ENCODE measurements around the gene ZBTB7B. TPM values are rescaled to one million over a fixed set of nuclear protein-coding genes. Genes with fewer than 3 reads are reported as not detected.

Gene ZBTB7B
- total RNA-seq, 2 experiments from 2014 or later = 16.3 to 23.2 TPM

GRCh38 chr1:155049651-155050559 is 47.3 kb downstream of the ZBTB7B start:
- Histone ChIP-seq H3K36me3 (ENCODE audit: insufficient read depth, low read length) (no peaks in the 10 kb centered on the region), H3K27ac (ENCODE audit: low read depth, low read length, poor library complexity, severe bottlenecking) (no peak overlapping the region), H3K4me3 (ENCODE audit: low read depth, low read length, poor library complexity, severe bottlenecking) (peak overlapping the region; percentile 91), H3K9me2 (ENCODE audit: insufficient read depth, low read length) (no peaks in the 10 kb centered on the region), H3K79me2 (ENCODE audit: insufficient read depth, low read depth, low read length) (no peaks in the 10 kb centered on the region), H3K4me1 (ENCODE audit: insufficient read depth, low read length, poor library complexity, severe bottlenecking) (peaks cover 38% of the 10 kb centered on the region), H2AFZ (ENCODE audit: low read length) (peak overlapping the region; percentile 71), H4K20me1 (ENCODE audit: insufficient read depth, low read length) (no peaks in the 10 kb centered on the region), H3K4me2 (ENCODE audit: low read length) (peak overlapping the region; percentile 82), H3K9me3 (ENCODE audit: low read length) (no peaks in the 10 kb centered on the region)
- TF ChIP-seq EZH2phosphoT487 (IDR thresholded peaks at IDR 0.05; ENCODE audit: borderline replicate concordance, low read depth, low read length) (no peak), CTCF (conservative IDR thresholded peaks at IDR 0.05; ENCODE audit: low read length) (no peak)
- intact Hi-C loops (cut with micrococcal nuclease; ENCODE audit: unreplicated experiment) = no loop called here
- ChIA-PET CTCF (ENCODE audit: unreplicated experiment) (no interaction called here), POLR2A (interaction anchor here (1.2 kb wide), 1 partner anchor 10 kb away, joined by 3 read pairs; no protein-coding TSS in a partner anchor)
- BruUV-seq (replicated peaks) = no TSS peak
- DNase-seq (ENCODE audit: low spot score) = no peak

GRCh38 chr1:155050560-155051341 is 48.1 kb downstream of the ZBTB7B start, which contains the start of gene ADAM15:
Gene ADAM15, plus strand, starts transcription at chr1:155051316. Its CDS starts 71 bp downstream, at chr1:155051387.
- peak; percentile 86 for DNase-seq (ENCODE audit: low spot score)
- Histone ChIP-seq H3K79me2 (ENCODE audit: insufficient read depth, low read depth, low read length) (no peaks in the 10 kb centered on the region), H3K4me1 (ENCODE audit: insufficient read depth, low read length, poor library complexity, severe bottlenecking) (peaks cover 35% of the 10 kb centered on the region), H3K4me3 (ENCODE audit: low read depth, low read length, poor library complexity, severe bottlenecking) (peak within 1 kb of the TSS; percentile 91), H2AFZ (ENCODE audit: low read length) (peak within 1 kb of the TSS; percentile 71), H3K27ac (ENCODE audit: low read depth, low read length, poor library complexity, severe bottlenecking) (peak within 1 kb of the TSS; percentile 10), H3K9me3 (ENCODE audit: low read length) (no peaks in the 10 kb centered on the region), H3K36me3 (ENCODE audit: insufficient read depth, low read length) (no peaks in the 10 kb centered on the region), H4K20me1 (ENCODE audit: insufficient read depth, low read length) (no peaks in the 10 kb centered on the region), H3K4me2 (ENCODE audit: low read length) (peak within 1 kb of the TSS; percentile 99), H3K9me2 (ENCODE audit: insufficient read depth, low read length) (no peaks in the 10 kb centered on the region)
- CTCF ChIA-PET (ENCODE audit: unreplicated experiment) = interaction anchor here (0.5 to 1.7 kb wide), 6 partner anchors 9 to 916 kb away, joined by 3 to 6 read pairs (median 4); no protein-coding TSS in a partner anchor
- intact Hi-C loops (cut with micrococcal nuclease; ENCODE audit: unreplicated experiment) = loop anchor here (1.0 kb wide), 1 partner anchor 49 kb away; no protein-coding TSS in a partner anchor
- peak; percentile 93 for TF ChIP-seq CTCF (conservative IDR thresholded peaks at IDR 0.05; ENCODE audit: low read length)
- TF ChIP-seq EZH2phosphoT487 (IDR thresholded peaks at IDR 0.05; ENCODE audit: borderline replicate concordance, low read depth, low read length) = no peak
- BruUV-seq (replicated peaks) = no TSS peak
- POLR2A ChIA-PET = interaction anchor here (0.6 to 1.2 kb wide), 3 partner anchors 9 to 50 kb away, joined by 3 to 4 read pairs (median 3); no protein-coding TSS in a partner anchor

Measured in OCI-LY7 (cell line).